Fibroblast of lung (primary cell): ENCODE results near the gene THEM5.

Source experiments
- CTCF ChIP-seq, 2 donors: IDR thresholded peaks in 1 of 2; conservative IDR thresholded peaks in 1 of 2; 1 replicate in 1 of 2; 2 replicates in 1 of 2; pipeline ENCODE4 v1.5.1; 2011 to 2012; ENCODE audit warnings: low read length in 2 of 2, control low read depth in 1 of 2, inconsistent platforms in 1 of 2, low read depth in 1 of 2, mild to moderate bottlenecking in 1 of 2
- EZH2 ChIP-seq: IDR thresholded peaks from 2 replicates; pipeline ENCODE4 v1.5.1; 2012; ENCODE audit warnings: low read length, control low read depth, mild to moderate bottlenecking; ENCODE audit errors: missing control alignments

- TF ChIP-seq CTCF (conservative IDR thresholded peaks at IDR 0.05 in 1 of 2, IDR thresholded peaks at IDR 0.05 in 1 of 2; ENCODE audit: low read depth in 1 of 2, low read length in 2 of 2) = no peak
- no peak for TF ChIP-seq EZH2
These were observed 19.3 kb downstream of the THEM5 start for GRCh38 chr1:151834239-151834638.
